GM12891 (cell line): ENCODE measurements around the gene BICC1.

Source experiments
- DNase-seq: peaks from one replicate; pipeline ENCODE4 v3.0.0; 2011; ENCODE audit warnings: low spot score; ENCODE audit not compliant: insufficient read length
- FAIRE-seq: peaks from 2 replicates; lab custom pipeline; 2011; peaks lifted over from hg19 to GRCh38; lab: Jason Lieb, UNC
- PAX5 ChIP-seq: IDR thresholded peaks from 2 replicates; pipeline ENCODE4 v1.6.1; 2011; ENCODE audit warnings: low read length, moderate library complexity, mild to moderate bottlenecking; ENCODE audit not compliant: insufficient read depth, severe bottlenecking
- POLR2A ChIP-seq: IDR thresholded peaks from 2 replicates; pipeline ENCODE4 v1.6.1; 2011; ENCODE audit warnings: low read depth, low read length, control low read depth
- POLR2AphosphoS5 ChIP-seq: IDR thresholded peaks from 2 replicates; pipeline ENCODE4 v1.6.1; 2011; ENCODE audit warnings: low read depth, low read length, control low read depth
- POU2F2 ChIP-seq: IDR thresholded peaks from 2 replicates; pipeline ENCODE4 v1.6.1; 2011; ENCODE audit warnings: low read depth, mild to moderate bottlenecking, control low read depth, low read length, moderate library complexity
- SPI1 ChIP-seq: IDR thresholded peaks from 2 replicates; pipeline ENCODE4 v1.6.1; 2011; ENCODE audit warnings: low read depth, low read length, control low read depth
- TAF1 ChIP-seq: IDR thresholded peaks from 2 replicates; pipeline ENCODE4 v1.6.1; 2011; ENCODE audit warnings: low read depth, low read length, control low read depth

BICC1 gene

DNA sequence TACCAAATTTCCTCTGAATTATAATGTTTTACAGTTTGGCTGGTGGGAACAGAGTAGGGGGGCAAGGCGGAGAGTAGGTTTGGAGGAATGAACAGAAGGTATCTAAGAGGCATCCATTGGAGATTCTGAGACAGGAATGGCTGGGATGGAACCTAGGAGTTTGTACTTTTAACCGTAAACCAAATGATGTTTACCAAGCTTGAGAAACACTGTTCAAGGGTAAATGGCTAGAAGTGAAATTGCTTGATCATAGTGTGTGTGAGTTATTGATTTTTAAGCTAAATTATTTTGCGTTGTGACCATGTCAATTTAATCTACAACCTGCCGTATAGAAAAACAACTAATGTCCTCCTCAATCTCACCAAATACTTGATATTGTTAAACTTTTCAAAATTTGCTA, 357.4 kb downstream of the BICC1 start:
- FAIRE-seq (no peak), DNase-seq (no peak)
- TF ChIP-seq POLR2A (no peak), POU2F2 (no peak), PAX5 (no peak), SPI1 (no peak), POLR2AphosphoS5 (no peak), TAF1 (no peak)

DNA sequence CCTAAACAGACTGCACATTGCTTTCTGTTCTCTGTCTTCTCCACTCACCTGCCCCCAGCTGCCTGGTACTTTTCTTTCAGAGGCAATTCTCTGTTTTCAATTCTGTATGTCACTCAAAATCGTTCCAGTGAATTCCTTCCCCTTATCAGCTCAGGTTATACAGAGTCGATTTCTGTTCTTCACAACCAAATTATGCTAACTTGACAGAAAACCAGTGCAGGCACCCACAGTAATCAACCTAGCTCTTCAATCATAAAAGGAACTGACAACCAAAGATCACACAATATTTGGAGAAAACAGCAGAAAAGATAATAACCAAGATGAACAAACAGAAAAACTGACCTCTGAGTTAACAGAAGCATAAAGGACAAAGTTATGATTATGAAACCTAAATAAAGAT, 360.5 kb downstream of the BICC1 start:
- FAIRE-seq (no peak), DNase-seq (no peak)
- no peak for TF ChIP-seq SPI1
- TF ChIP-seq POLR2A: no peak
- TF ChIP-seq TAF1: no peak
- no peak for TF ChIP-seq POLR2AphosphoS5
- no peak for TF ChIP-seq PAX5
- no peak for TF ChIP-seq POU2F2
